GM18519 (cell line): ENCODE results near the gene GTF2H4.
"Not testable (repeated sequence)": the region's sequence is repeated elsewhere in the genome, so short reads cannot be mapped to it uniquely, and the experiment has no call there.

Experiments
- ATAC-seq: cut with Tn5 transposase; IDR thresholded peaks from one replicate; pipeline ENCODE4 v1.9.1; 2021; ENCODE audit warnings: mild to moderate bottlenecking, moderate library complexity; ENCODE audit not compliant: unreplicated experiment, low FRiP score

The GTF2H4 gene

GRCh38 chr6:30907758-30908591 lies at the start of gene GTF2H4:
Gene GTF2H4 (plus strand): TSS chr6:30908207.
- ATAC-seq: peak; percentile 89

- ATAC-seq: not testable (repeated sequence)
Observed at GRCh38 chr6:30859726-30860125, 48.3 kb upstream of the GTF2H4 start.

- no peak for ATAC-seq
Observed at GRCh38 chr6:30861257-30862048, 46.6 kb upstream of the GTF2H4 start.

GRCh38 chr6:30862156-30862875 lies 45.7 kb upstream of the GTF2H4 start:
- ATAC-seq: no peak

GRCh38 chr6:30864325-30864724 lies 43.7 kb upstream of the GTF2H4 start:
- ATAC-seq: no peak

- not testable (repeated sequence) for ATAC-seq
Observed at GRCh38 chr6:30869241-30869749, 38.7 kb upstream of the GTF2H4 start.

- no peak for ATAC-seq
Observed at GRCh38 chr6:30870546-30870945, 37.5 kb upstream of the GTF2H4 start.

- ATAC-seq: no peak
Observed at GRCh38 chr6:30871592-30872183, 36.3 kb upstream of the GTF2H4 start.

GRCh38 chr6:30873137-30873640 lies 34.8 kb upstream of the GTF2H4 start:
- no peak for ATAC-seq

GRCh38 chr6:30873795-30874194 lies 34.2 kb upstream of the GTF2H4 start:
- ATAC-seq: not testable (repeated sequence)

GRCh38 chr6:30875244-30876038 lies 32.6 kb upstream of the GTF2H4 start:
- no peak for ATAC-seq

GRCh38 chr6:30876039-30876730 lies 31.8 kb upstream of the GTF2H4 start:
- no peak for ATAC-seq

- no peak for ATAC-seq
Observed at GRCh38 chr6:30877419-30878262, 30.4 kb upstream of the GTF2H4 start.

- no peak for ATAC-seq
Observed at GRCh38 chr6:30879684-30880427, 28.2 kb upstream of the GTF2H4 start.

- ATAC-seq: no peak
Observed at GRCh38 chr6:30880698-30881252, 27.2 kb upstream of the GTF2H4 start.

GRCh38 chr6:30881392-30882203 lies 26.4 kb upstream of the GTF2H4 start:
- ATAC-seq: no peak
